Measurements from ENCODE around the gene VASH2.
"Not testable (repeated sequence)": the region's sequence is repeated elsewhere in the genome, so short reads cannot be mapped to it uniquely, and the experiment has no call there.

Gene VASH2

DNA sequence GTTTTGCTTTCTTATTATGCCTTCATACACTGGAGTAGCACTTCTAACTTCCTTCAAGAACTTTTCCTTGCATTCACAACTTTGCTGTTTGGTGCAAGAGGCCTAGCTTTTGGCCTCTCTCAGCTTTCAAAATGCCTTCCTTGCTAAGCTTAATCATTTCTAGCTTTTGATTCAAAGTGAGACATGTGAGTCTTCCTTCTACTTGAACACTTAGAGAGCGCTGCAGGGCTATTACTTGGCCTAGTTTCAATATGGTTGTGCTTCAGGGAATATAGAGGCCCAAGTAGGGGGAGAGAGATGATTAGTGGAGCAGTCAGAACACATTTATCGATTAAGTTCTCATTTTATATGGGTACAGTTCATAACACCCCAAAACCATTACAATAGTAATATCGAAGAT lies 52.9 kb downstream of the VASH2 start:
- Mint-ChIP-seq H3K36me3 (ENCODE audit: low read depth) (peaks cover 29% of the 10 kb centered on the region), H3K4me1 (ENCODE audit: low read depth) (peaks cover 8% of the 10 kb centered on the region), H3K9me3 (no peaks in the 10 kb centered on the region), H3K27ac (peak overlapping the region; percentile 13), H3K27me3 (ENCODE audit: low read depth) (no peaks in the 10 kb centered on the region), H3K4me3 (no peak overlapping the region)

- Mint-ChIP-seq H3K36me3 (ENCODE audit: low read depth) (peaks cover 42% of the 10 kb centered on the region), H3K27me3 (ENCODE audit: low read depth) (no peaks in the 10 kb centered on the region), H3K27ac (peak overlapping the region; percentile 9), H3K4me3 (no peak overlapping the region), H3K9me3 (no peaks in the 10 kb centered on the region), H3K4me1 (ENCODE audit: low read depth) (peaks cover 26% of the 10 kb centered on the region)
These were observed 58.2 kb downstream of the VASH2 start for GRCh38 chr1:213008564-213008963.

DNA sequence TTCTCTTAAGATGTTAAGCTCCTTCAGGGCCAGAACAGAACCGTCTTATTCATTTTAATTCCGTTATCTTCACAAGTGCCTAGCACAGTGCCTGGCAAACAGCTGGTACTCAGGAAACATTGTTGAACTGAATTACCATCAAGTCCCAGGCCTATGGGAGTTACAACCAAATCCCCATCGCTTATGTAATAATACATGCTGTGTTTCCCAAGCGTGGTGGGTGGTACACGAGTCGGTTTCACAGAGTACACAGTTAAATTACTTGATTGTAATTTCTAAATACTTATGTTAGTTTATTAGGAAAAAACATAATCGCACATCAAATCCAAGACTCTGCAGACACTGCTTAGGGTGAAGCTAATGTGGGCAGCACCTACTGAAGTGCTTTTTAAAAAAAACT lies 64.3 kb downstream of the VASH2 start:
- Mint-ChIP-seq H3K9me3 (no peaks in the 10 kb centered on the region), H3K27me3 (ENCODE audit: low read depth) (peaks cover 4% of the 10 kb centered on the region), H3K27ac (peak overlapping the region; percentile 100), H3K4me1 (ENCODE audit: low read depth) (peaks cover 21% of the 10 kb centered on the region), H3K4me3 (peak overlapping the region; percentile 100), H3K36me3 (ENCODE audit: low read depth) (peaks cover 25% of the 10 kb centered on the region)

DNA sequence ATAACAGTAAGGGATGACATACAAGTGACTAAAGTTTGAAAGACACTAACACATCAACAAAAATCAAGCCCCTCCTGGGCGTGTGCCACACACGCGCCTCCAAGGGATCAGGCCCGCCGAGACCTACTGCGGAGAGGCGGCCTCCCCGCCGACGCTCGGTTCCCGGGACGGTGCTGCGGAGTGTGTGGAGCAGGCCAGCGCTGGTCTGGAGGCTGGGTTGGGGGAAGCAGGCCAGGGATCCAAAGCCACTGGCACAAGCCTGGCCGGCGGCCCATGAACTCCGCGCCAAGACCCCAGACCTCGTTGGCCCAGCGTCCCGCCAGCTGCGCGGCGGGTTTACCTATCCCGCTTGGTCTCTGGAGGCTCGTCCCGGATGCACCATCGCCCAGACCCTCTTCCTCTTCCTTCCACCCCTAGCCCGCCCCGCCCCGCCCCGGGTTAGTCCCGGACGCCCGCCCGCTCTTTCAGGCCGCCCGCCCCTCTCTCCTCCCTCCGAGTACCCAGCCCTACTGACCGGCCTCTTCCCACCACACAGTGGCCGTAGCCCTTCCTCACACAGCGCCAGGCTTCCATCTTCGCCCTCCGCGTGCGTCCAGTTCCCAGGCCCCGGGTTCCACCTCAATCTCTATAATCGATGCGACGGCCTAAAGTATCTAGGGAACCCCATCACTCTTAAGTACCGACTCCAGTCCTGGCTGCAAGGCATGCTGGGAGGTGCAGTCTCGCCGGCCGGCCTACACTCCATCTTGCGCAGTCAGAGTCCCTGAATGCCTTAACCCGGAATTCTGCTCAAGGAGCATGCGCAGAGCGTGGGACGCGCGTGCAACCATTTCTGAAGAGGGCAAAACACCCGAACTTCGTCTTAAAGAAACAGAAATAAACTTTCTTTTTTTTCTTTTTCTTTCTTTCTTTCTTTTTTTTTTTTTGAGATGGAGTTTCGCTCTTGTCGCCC lies 65.0 kb downstream of the VASH2 start, which contains the start of gene ANGEL2:
ANGEL2 (minus strand) TSS at position 769 of the 952 bp plus-strand sequence; CDS start at position 573, 196 bp downstream.
- peaks cover 25% of the 10 kb centered on the region for H3K36me3 Mint-ChIP-seq (ENCODE audit: low read depth)
- peaks cover 21% of the 10 kb centered on the region for H3K4me1 Mint-ChIP-seq (ENCODE audit: low read depth)
- peak within 1 kb of the TSS; percentile 100 for H3K27ac Mint-ChIP-seq
- H3K9me3 Mint-ChIP-seq, result no peaks in the 10 kb centered on the region
- H3K27me3 Mint-ChIP-seq (ENCODE audit: low read depth), result peaks cover 8% of the 10 kb centered on the region
- H3K4me3 Mint-ChIP-seq, result peak within 1 kb of the TSS; percentile 100

- Mint-ChIP-seq H3K36me3 (ENCODE audit: low read depth) (peaks cover 9% of the 10 kb centered on the region), H3K4me3 (no peak overlapping the region), H3K9me3 (no peaks in the 10 kb centered on the region), H3K27me3 (ENCODE audit: low read depth) (peaks cover 16% of the 10 kb centered on the region), H3K27ac (no peak overlapping the region), H3K4me1 (ENCODE audit: low read depth) (peaks cover 11% of the 10 kb centered on the region)
These were observed 67.3 kb downstream of the VASH2 start for GRCh38 chr1:213017447-213018273.

- Mint-ChIP-seq H3K4me1 (ENCODE audit: low read depth) (peaks cover 3% of the 10 kb centered on the region), H3K36me3 (ENCODE audit: low read depth) (peaks cover 3% of the 10 kb centered on the region), H3K4me3 (no peak overlapping the region)
These were observed 69.1 kb downstream of the VASH2 start for GRCh38 chr1:213019450-213019849.

DNA sequence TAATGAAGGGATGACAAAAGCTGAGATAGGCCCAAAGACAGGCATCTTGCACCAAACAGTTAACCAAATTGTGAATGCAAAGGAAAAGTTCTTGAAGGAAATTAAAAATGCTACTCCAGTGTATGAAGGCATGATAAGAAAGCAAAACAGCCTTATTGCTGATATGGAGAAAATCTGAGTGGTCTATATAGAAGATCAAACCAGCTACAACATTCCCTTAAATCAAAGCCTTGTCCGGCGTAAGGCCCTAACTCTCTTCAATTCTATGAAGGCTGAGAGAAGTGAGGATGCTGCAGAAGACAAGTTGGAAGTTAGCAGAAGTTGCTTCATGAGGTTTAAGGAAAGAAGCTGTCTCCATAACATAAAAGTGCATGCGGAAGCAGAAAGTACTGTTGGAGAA lies 69.7 kb downstream of the VASH2 start:
- Mint-ChIP-seq H3K4me3 (no peak overlapping the region), H3K9me3 (no peaks in the 10 kb centered on the region), H3K27me3 (ENCODE audit: low read depth) (peaks cover 26% of the 10 kb centered on the region), H3K27ac (no peak overlapping the region), H3K4me1 (ENCODE audit: low read depth) (peaks cover 3% of the 10 kb centered on the region), H3K36me3 (ENCODE audit: low read depth) (peaks cover 3% of the 10 kb centered on the region)

More at GRCh38 chr1:213019450-213019849, 69.1 kb downstream of the VASH2 start:
- Mint-ChIP-seq H3K9me3 (no peaks in the 10 kb centered on the region), H3K27ac (no peak overlapping the region), H3K27me3 (ENCODE audit: low read depth) (peaks cover 23% of the 10 kb centered on the region)

GRCh38 chr1:213027024-213027423 lies 76.7 kb downstream of the VASH2 start:
- H3K4me3 Mint-ChIP-seq; H3K27ac Mint-ChIP-seq; H3K36me3 Mint-ChIP-seq (ENCODE audit: low read depth); H3K9me3 Mint-ChIP-seq; H3K4me1 Mint-ChIP-seq (ENCODE audit: low read depth): not testable (repeated sequence)
- peaks cover 58% of the 10 kb centered on the region for H3K27me3 Mint-ChIP-seq (ENCODE audit: low read depth)

DNA sequence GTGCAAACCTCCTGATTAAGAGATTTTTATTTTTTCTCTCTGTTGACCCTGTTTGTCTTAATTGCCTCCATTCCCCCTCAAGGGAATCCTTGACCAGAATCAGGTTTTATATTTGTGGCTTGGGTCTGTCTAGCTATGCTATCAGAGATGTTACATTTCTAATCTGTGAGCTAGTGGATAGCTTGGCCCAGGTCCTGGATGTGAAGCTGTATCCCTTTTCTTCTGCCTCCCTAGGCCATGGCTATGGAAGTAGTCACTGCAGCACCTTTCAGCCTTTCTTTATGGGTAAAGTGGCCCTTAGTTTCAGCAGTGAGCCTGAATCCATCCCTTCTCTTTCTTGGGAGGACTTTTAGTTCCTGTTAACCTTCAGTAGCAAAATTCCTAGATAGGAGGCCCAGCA lies 82.3 kb downstream of the VASH2 start:
- Mint-ChIP-seq H3K27me3 (ENCODE audit: low read depth) (peaks cover 52% of the 10 kb centered on the region), H3K27ac (no peak overlapping the region), H3K36me3 (ENCODE audit: low read depth) (no peaks in the 10 kb centered on the region), H3K4me1 (ENCODE audit: low read depth) (no peaks in the 10 kb centered on the region), H3K9me3 (no peaks in the 10 kb centered on the region), H3K4me3 (no peak overlapping the region)

- H3K27ac Mint-ChIP-seq, result no peak overlapping the region
- no peaks in the 10 kb centered on the region for H3K4me1 Mint-ChIP-seq (ENCODE audit: low read depth)
- H3K9me3 Mint-ChIP-seq, result no peaks in the 10 kb centered on the region
- peaks cover 48% of the 10 kb centered on the region for H3K27me3 Mint-ChIP-seq (ENCODE audit: low read depth)
- no peaks in the 10 kb centered on the region for H3K36me3 Mint-ChIP-seq (ENCODE audit: low read depth)
- no peak overlapping the region for H3K4me3 Mint-ChIP-seq
These were observed 84.4 kb downstream of the VASH2 start for GRCh38 chr1:213034713-213035112.

DNA sequence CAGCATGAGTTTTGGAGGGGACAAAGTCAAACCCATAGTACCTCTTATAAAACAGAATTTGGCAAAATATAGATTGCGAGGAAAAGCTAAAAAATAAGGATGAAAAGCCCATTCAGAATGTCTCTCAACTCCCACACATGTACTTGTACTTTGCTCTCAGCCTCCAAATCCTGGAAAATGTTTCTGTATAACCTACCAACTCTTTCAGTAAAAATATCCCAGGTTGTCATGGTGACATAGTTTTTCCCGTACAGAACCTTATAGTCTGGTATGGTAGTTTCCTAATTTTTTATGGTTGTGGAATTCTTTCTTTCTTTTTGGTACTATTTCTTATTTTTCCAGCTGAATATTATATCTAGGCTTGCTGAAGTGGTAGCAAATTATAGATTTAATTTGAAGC lies 85.2 kb downstream of the VASH2 start:
- peaks cover 41% of the 10 kb centered on the region for H3K27me3 Mint-ChIP-seq (ENCODE audit: low read depth)
- H3K36me3 Mint-ChIP-seq (ENCODE audit: low read depth), result no peaks in the 10 kb centered on the region
- no peak overlapping the region for H3K27ac Mint-ChIP-seq
- no peaks in the 10 kb centered on the region for H3K4me1 Mint-ChIP-seq (ENCODE audit: low read depth)
- no peak overlapping the region for H3K4me3 Mint-ChIP-seq
- H3K9me3 Mint-ChIP-seq, result no peaks in the 10 kb centered on the region

All from T-helper 1 cell treated with Interleukin-12 subunit alpha and Interleukin-12 subunit beta and Interleukin-4 antibody, amounts not matched to agents 30 μg/mL and 1 μg/mL, for 36 hours (primary cell).